Fibroblast of skin of abdomen (primary cell): ENCODE measurements around the gene LYG1. TPM values are rescaled to one million over a fixed set of nuclear protein-coding genes. Genes with fewer than 3 reads are reported as not detected.
"Not testable (repeated sequence)": the region's sequence is repeated elsewhere in the genome, so short reads cannot be mapped to it uniquely, and the experiment has no call there.

Experiments used
- DNase-seq: peaks from one replicate; pipeline ENCODE4 v3.0.0-alpha.2; 2013
- polyA plus RNA-seq, 2 experiments: library from polyadenylated mRNA; unstranded; fragments of 120-200 nt; gene quantifications; one replicate each; pipeline ENCODE4 v1.2.1, GENCODE V29; 2013; ENCODE audit not compliant: insufficient read length in 2 of 2

LYG1 gene
- 0.73 TPM for polyA plus RNA-seq (2013, experiment 1 of 2; ENCODE audit: insufficient read length)
- 0.63 TPM for polyA plus RNA-seq (2013, experiment 2 of 2; ENCODE audit: insufficient read length)

DNA sequence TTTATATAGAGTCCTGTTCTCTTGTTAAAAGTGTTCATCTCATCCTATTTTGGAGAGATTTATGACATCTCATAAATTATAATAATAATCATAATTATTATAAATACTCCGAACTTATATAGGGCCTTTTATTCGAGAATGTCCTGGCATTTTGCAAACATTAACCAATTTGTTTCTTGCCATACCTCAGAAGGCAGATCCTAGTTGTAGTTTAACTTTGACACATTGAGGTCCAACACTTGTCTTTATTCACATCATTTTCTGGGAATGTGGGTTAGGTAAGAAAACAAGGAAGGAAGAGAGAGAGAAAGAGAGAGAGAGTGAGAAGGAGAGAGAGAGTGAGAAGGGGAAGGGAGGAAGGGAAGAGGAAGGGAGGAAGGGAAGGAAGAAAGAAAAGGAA, at the start of gene LYG1:
Gene LYG1, minus strand, starts transcription at position 101 of the 400 bp plus-strand sequence. CDS start 5,527 bp downstream, outside the sequence.
- not testable (repeated sequence) for DNase-seq

DNA sequence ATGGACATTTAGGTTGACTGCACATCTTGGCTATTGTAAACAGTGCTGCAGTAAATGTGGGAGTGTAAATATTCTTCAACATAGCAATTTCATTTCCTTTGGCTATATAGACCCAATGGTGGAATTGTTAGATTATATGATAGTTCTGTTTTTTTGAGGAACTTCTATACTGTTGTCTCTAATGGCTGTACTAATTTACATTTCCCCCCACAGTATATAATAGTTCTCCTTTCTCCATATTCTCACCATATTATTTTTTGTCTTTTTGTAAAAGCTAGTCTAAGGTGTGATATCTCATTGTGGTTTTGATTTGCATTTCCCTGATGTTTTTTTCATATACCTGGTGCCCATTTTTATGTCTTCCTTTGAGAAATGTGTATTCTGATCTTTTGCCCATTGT, 49.2 kb upstream of the LYG1 start:
- no peak for DNase-seq

DNA sequence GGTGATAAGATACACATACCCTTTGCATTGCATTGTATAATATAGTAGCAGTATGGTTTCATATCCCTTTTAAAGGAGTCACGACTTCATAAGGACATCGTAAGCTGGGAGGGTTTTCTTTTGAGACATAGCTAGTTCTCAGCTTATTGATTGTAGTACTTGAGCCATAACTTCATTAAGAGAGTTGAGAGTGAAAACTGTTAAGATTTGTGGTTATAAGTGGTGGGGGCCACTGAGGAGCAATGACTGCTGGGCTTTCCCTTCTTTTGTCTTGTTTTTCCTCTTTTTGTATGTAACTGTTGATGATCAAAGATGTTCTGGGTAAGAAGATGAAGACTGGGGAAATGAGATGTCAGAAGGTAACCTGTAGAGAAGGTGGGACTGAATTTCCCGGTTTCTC, 47.2 kb upstream of the LYG1 start:
- DNase-seq, result no peak

DNA sequence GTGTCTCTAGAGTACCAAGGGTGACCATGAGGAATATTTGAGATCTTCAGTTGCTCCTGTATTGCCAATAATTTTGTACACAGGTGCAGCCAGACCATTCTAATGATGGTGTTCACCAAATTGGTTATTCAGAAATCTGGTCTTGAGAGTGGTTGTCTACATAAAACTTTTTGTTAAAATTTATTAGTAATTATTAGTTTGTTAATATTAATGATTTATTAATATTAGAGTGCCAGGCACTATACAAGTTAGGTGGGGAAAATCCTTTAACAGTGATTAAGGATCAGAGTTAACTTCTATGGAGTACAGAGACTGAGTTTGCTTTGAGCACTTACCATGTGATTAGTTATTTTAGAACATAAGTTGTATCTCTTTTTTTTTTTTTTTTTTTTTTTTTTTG, 45.2 kb upstream of the LYG1 start:
- DNase-seq, result no peak

DNA sequence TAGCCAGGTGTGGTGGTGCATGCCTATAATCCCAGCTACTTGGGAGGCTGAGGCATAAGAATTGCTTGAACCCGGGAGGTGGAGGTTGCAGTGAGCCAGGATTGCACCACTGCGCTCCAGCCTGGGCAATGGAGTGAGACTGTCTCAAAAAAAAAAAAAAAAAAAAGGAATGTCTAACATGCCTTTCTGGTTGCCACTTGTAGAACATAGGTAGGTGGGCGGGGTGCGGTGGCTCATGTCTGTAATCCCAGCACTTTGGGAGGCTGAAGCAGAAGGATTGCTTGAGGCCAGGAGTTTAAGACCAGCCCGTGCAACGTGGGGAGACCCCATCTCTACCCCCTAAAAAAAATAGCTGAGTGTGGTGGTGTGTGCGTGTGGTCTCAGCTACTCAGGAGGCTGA, 44.4 kb upstream of the LYG1 start:
- DNase-seq, result not testable (repeated sequence)

DNA sequence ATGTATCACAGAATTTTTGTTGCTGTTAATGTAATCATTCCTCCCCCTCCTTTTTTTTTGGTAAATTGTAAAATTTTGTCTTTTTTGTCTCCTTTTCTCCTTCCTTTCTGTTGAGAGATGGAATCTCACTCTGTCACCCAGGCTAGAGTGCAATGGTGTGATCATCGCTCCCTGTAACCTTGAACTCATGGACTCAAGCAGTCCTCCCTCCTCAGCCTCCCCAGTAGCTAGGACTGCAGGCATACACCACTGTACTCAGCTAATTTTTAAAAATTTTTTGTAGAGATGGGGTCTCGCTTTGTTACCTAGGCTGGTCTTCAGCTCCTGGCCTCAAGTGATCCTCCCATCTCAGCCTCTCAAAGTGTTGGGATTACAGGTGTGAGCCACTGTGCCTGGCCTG, 41.5 kb upstream of the LYG1 start:
- DNase-seq, result no peak

DNA sequence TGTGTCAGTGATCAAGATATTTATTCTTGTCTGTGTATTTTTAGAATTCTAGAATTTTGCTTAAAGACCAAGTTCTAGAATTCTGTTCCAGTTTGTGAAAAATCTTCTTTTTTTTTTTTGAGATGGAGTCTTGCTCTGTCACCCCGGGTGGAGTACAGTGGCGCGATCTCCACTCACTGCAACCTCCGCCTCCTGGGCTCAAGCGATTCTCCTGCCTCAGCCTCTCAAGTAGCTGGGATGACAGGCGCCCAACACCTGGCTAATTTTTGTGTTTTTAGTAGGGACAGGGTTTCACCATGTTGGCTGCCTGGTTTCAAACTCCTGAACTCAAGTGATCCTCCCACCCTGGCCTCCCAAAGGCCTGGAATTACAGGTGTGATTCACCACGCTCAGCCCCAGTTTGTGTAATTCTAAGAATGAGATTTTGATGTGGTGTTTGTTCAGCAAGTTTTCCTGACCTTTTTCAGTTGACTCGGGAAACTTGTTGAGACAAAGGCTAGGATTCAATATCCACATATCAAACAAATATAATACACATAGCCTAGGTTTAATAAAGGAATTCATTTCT, 39.8 kb upstream of the LYG1 start:
- no peak for DNase-seq

DNA sequence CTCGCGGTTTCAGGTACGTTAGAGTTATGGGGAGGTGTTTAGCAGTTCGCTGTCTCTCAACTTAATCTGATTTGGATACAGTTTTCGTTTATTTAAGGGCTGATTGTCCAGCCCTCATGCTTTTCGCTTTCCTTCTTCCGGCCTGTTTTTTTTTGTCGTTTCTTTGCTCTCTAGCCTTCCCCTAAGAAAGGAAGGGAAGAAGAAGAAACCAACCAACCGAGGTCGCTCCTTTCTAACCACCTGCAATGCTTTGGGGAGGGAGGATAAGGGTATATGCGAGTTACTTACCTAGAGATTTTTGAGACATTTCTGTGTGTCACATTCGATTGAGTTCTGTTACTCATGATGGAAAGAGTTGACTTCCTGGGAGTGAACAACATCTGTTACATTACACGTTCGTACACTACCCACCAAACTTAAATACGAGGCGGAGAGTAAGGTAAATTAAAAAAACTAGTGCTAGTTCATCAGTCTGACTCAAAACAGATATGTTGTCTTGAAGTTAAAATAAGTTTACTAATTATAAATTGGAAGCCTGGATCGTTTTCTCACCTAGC, 37.1 kb upstream of the LYG1 start:
- peak; percentile 3 for DNase-seq

DNA sequence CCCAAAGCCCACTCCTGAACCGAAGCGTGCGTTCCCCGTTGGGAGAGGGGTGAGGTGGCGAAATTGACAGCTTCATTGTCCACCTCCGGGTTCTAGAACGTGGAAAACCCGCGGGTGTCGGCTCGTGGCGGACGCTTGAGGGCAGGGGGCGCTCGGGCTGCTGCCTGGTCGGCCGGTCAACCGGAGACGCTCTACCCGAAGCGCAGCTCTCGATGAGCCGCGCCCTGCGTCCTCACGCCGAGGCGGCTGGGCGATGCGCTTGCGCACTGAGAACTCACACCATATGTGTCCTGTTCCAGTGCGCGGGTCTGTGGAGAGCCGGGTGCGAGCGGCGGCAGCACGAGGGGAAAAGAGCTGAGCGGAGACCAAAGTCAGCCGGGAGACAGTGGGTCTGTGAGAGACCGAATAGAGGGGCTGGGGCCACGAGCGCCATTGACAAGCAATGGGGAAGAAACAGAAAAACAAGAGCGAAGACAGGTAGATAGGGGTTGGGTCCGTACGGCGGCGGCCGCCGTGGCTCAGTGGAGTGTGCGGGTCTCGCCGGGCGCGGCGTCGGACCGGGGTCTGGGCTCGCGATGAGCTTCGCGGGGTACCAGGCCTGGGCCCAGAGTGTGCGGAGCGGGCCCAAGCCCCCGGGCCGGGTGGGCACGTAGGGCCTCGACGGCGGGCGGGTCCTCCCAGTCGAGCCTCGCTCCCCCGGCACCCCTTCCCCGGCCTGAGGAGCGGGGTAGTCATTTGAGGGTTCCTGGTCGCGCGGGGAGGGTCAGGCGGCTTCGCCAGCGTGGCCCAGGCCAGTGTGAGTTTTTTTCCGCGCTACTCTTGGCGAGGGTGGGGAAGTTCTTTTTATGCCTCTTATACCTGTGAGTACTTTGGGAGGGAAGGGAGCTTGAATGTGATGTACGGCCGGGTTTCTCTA, 36.4 kb upstream of the LYG1 start, which contains the start of gene EIF5B:
Gene EIF5B, plus strand, starts transcription at position 277 of the 916 bp plus-strand sequence. Its CDS starts 166 bp downstream, at position 443.
- DNase-seq, result peak; percentile 96

DNA sequence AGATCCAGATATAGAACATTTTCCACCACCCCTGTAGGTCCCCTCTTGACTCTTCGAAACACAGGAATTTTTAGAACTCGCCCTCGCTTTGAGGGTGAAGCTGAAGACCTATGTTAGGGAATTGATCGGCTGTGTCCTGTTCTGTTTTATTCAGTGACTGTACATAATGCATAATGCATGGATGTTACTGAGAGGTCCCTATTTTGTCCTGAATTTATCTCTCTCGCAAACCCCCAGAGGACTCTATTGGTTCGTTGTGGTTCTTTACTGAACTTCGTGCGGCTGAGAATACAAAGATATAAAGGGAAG, 35.8 kb upstream of the LYG1 start:
- no peak for DNase-seq

DNA sequence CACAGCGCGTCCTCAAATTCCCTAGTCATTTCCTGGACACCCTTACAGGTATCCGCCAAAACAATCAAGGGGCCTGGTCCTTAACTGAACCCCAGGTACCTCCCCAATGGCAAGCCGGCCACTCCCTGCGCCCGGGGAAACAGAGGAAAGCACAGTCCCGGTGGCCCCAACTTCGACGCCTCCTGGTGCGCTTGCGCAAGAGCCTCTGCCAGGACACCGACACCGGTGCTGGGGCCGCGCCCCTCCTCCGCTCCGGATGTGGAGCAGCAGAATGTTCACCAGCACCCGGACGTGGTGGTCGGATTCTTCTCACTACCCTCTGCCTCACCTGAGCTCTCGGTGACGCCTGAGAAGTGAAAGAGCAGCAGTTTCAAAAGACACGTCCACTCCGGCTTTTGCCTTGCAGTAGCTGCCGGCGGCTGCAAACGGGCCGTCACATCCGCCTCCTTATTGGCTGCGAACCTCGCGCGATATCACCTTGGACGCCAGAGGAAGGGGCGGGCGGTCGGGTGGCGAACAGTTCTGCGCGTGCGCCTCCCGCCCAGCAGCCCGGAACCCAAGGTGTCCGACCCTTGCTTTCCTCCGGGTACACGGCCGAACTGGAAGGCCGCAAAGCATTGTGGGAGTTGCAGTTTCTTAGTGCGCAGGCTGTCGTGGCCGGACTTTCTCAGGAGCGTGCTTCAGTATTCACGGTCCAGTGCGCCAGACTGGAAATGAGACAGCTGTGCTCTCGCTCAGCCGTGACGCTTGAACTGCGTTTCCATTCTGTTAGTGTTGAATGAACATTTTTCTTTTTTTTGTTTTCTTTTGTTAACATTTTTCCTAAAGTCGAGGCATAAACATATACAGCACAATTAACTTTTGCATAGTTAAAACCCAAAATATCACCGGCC, 35.2 kb upstream of the LYG1 start, which contains the start of gene TXNDC9:
Gene TXNDC9, minus strand, starts transcription at position 423 of the 893 bp plus-strand sequence. CDS start 3,123 bp downstream, outside the sequence.
- peak; percentile 100 for DNase-seq

DNA sequence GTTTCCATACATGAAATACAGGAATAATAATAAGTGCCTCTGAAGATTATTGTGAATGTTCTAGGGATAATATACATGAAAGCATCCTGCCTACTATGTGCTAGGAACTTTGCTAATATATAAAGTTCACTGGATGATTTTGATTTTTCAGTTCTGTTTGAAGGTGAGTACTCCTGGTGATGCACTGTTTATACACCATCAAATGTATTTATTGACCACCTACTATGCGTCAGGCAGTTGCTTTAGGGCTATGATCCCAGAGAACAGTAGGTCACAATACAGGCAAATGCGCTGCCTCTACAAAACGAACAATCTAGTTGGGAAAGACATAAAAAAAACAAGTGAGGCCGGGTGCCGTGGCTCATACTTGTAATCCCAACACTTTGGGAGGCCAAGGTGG, 24.4 kb upstream of the LYG1 start:
- DNase-seq, result no peak

DNA sequence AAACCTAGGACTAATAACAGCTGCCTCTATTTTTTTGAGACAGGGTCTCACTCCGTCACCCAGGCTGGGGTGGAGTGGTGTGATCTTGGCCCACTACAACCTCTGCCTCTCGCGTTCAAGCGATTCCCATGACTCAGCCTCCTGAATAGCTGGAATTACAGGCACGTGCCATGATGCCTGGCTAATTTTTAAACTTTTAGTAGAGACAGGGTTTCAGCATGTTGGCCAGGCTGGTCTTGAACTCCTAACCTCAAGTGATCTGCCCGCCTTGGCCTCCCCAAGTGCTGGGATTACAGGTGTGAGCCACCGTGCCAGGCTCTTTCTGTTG, 16.8 kb upstream of the LYG1 start:
- DNase-seq, result not testable (repeated sequence)

DNA sequence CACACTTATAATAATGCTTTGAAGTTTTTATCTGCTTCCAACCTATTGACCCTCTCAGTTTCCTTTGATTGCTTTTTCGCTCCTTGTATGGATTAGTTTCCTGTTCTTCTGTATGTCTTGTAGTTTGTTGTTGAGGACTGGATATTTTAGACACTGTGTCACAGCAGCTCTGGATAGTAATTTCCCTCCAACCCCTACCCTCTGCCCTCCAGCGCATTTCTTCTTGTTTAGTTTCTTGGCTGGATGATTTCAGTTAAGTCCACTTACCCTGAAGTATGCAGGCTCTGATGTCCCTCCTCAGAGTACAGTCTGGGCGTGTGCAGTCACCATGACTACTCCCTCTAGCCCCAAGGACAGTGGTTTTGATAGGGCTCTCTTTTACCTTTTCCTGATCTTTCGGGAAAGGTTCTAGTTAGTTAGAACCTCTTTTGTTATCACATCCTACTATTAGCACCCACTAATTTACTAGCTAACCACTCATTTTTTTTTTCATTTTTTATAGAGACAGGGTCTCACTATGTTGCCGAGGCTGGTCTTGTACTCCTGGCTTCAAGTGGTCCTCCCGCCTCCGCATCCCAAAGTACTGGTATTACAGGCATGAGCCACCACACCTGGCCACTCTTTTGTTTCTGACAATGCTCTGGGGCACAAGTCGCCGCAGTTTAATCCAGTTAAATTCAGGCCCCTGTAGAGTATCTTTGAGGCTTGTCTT, 16.3 kb upstream of the LYG1 start:
- no peak for DNase-seq

DNA sequence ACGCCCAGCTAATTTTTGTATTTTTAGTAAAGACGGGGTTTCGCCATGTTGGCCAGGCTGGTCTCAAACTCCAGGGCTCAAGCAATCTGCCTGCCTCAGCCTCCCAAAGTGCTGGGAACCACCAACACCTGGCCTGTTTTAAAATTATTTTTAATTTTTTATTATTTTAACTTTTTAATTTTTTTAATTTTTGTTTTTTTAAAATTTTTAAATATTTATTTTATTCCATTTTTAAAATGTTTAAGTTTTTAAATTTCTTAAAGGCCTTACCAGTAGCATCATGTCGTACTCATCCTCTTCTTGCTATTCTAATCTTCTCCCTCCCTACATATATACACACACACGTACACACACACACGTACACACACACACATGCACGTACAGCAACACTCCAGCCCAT, 1.4 kb downstream of the LYG1 start:
- DNase-seq, result no peak

DNA sequence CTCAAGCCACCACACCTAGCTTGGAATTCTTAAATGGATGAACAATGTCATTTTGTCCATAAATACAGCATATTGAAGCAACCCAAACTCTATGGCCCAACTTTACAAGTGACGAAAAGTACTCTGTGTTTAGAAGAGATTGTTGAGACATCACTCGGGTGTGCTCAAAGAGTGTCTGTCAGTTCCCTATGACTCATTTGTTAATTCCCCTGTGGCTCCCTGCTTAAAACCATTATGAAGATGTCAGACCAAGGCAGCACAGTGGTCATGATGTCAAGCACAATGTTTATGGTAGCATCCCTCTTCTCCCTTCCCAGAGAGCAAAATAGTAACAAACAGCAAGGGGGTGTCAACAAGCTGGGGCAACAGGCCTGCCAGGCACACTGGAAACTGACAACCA, 3.0 kb downstream of the LYG1 start:
- peak; percentile 16 for DNase-seq

DNA sequence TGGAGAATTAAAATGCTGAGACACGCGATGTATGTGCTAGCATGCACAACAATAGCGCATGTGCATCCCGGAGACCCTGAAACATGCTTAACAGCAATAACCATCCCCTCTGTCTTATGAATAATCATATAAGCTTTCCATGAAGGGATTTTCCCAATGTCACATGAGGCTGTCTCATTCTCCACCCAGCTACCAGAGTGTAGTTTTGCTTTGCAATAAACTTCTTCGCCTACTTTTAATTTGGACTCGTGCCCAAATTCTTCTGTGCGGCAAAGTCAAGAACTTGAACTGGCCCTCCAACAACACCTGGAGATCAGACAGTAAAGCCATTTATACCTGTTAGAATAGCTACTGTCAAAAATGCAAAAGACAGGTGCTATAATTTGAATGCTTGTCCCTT, 15.5 kb downstream of the LYG1 start:
- no peak for DNase-seq

DNA sequence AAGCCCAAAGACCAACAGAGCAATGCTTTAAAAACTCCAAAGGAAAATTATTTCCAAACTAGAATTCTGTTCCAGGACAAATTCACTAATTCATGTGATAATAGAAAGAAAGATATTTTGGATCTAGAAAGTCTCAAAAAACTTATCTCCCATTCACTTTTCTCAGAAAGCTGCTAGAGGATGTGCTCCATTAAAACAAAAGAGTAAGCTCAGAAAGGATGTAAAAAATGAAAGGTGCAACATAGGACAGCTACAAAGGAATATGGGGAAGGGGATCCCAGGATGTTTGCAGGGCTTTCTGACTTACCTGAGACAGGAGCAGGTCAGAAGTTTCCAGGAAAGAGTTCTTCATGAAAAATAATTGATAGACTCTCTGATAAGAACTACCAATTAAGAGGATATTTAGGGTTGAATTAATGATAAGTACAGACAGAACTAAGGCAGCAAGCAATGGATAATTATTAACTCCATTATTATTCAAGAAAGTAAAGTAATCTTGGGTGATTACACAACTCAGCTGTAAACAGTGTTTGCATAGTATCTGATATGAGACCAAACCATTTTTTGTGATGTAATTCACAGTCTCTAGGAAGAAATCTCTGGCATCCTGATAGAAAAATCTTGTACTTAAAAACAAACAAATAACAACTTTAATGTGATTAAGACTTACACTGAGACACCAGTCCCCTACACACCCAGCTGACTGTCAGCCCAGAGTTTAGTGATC, 20.9 kb downstream of the LYG1 start:
- no peak for DNase-seq

DNA sequence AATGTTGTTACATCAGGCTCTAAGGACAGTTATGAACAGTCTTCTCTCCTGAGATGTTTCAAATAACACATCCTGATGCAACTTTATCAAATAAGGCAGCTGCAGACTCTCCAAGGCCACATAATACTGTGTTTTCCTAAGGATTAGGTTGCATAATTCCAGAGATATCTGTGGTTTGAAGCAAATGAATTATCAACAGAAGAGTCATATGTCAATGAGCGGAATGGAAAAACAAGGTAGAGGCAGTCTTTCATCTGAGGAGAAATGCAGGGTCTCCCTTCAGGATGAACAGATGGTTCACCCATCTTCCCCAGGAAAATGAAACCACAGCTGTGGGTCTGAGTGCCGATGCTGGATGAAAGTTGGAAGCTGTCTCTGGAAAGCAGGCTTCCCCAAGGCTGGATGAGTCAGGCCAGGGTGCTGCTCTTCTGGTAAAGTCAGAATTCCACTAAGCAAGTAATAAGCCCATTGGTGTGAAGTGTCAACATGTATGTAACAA, 22.2 kb downstream of the LYG1 start:
- peak; percentile 97 for DNase-seq

DNA sequence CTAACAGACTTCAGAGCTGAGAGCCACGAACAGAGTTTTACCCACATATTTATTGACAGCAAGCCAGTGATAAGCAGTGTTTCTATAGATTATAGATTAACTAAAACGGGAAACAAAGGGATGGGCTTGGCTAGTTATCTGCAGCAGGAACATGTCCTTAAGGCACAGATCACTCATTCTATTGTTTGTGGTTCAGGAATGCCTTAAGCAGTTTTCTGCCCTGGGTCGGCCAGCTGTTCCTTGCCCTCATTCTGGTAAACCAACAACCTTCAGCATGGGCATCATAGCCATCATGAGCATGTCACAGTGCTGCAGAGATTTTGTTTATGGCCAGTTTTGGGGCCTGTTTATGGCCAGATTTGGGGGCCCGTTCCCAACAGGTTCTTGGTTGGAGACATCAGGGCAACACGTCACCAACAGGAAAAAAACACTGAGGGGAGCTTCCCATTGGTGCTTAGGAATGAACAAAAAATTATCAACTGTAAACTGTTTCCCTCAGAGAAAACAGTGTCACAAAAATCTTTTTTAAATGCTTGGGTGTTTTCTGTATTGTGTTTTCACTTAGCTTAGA, 22.7 kb downstream of the LYG1 start:
- DNase-seq, result not testable (repeated sequence)

DNA sequence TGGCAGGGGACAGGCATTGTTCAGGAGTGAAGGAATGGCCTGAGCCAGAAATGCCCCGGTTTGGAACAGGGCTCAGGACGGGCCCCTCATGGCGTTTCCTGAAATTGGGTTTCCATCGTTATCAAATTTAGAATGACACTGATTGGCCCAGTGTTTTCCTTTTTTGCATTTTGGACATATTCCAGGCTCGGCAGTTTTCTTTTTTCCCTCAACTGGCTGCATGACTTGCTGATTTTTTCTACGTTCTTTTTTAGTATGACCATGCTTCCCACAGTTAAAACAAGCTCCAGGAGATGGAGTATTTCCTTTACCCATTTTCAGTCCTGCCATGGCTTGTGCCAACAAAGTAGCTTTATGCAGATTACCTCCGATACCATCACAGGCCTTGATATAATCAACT, 25.1 kb downstream of the LYG1 start:
- DNase-seq, result no peak
